Stomach (tissue), 4 donors: ENCODE data around the gene DPYSL3.

Experiments used
- EP300 ChIP-seq: sonication (generic); formaldehyde crosslinking; IDR thresholded peaks from one replicate; pipeline ENCODE4 v1.6.1; 2017; ENCODE audit warnings: antibody characterized with exemption
- POLR2A ChIP-seq, 4 donors: fragments of 450-650 bp; IDR thresholded peaks; one replicate each; pipeline ENCODE4 v1.6.1; 2016; ENCODE audit warnings: antibody characterized with exemption in 4 of 4, control low read depth in 2 of 4, mild to moderate bottlenecking in 1 of 4, moderate library complexity in 1 of 4
- TF ChIP-seq, protein P1 (sequence below), 7 experiments: fragments of 450-650 bp in 4 of 7; fragments of 200-600 bp in 3 of 7; sonication (generic) in 3 of 7; IDR thresholded peaks; one replicate each; pipeline ENCODE4 v1.5.1; 2016 to 2019; ENCODE audit warnings: antibody characterized with exemption in 7 of 7, control low read depth in 2 of 7, mild to moderate bottlenecking in 1 of 7

DNA sequence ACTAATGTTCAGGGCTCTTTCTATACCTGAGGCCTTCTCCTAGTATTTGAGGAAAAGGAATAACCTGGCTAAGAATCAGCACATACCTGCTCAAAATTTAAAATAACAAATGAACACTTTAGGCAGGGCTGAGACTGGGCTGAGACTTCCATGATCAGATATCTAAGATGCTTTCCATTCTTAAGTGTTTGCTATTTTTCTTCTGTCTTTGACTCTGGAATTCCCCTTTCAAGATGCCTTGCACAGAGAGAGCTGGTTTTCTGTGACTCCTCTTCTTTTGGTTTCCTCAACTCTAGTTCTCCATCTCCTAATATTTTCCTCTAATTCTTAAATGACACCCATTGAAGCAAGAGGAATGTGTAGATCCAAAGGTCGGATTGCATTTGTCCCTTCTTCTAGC is 61.1 kb downstream of the DPYSL3 start:
- no peak for TF ChIP-seq POLR2A (IDR thresholded peaks at IDR 0.05)
- TF ChIP-seq, protein P1, sequence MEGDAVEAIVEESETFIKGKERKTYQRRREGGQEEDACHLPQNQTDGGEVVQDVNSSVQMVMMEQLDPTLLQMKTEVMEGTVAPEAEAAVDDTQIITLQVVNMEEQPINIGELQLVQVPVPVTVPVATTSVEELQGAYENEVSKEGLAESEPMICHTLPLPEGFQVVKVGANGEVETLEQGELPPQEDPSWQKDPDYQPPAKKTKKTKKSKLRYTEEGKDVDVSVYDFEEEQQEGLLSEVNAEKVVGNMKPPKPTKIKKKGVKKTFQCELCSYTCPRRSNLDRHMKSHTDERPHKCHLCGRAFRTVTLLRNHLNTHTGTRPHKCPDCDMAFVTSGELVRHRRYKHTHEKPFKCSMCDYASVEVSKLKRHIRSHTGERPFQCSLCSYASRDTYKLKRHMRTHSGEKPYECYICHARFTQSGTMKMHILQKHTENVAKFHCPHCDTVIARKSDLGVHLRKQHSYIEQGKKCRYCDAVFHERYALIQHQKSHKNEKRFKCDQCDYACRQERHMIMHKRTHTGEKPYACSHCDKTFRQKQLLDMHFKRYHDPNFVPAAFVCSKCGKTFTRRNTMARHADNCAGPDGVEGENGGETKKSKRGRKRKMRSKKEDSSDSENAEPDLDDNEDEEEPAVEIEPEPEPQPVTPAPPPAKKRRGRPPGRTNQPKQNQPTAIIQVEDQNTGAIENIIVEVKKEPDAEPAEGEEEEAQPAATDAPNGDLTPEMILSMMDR (IDR thresholded peaks at IDR 0.05), result no peak
- TF ChIP-seq EP300, result no peak
